Endothelial cell of hepatic sinusoid (primary cell): ENCODE measurements around the gene LTB4R2.

Source experiments
- in situ Hi-C: cut with HindIII; loops from 2 replicates; pipeline ENCODE4 v1.10.0; 2017; ENCODE audit warnings: low sequenced_read_pairs

LTB4R2 gene

DNA sequence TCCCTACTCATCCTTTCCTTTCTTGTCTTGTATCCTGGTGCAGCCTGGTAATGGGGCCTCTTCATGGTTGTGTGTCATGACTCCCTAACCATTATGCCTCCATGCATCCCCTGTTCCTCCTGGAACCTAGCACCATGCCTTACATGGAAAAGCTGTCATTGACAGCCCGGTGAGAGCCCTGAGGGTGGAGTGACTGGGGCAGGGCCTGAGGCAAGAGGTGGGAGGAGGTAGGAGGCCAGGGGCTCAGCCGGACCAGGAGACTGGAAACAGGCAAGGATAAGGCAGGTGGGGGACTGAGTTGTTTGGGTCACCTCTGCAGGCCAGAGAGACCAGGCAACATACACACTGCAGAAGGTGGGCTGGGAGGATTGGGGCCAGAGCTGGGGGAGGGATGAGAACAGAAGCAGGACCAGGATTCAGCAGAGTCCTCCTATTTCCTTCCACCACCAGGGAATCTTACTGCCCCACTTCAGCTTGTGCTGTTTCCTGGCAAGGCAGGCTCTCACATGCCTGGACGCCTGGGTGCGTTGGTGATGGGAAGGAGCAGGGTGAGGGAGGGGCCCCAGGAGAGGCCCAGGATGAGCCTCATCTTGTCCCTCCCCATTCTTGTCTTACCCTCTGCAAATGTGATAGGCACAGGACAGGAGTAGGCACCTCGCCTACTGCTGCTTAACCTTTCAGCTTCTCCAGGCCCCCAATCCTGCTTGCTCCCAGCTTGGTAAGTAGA is at the start of gene LTB4R2:
LTB4R2 (plus strand) TSS at position 603 of the 727 bp plus-strand sequence. CDS start 525 bp downstream, outside the sequence.
- in situ Hi-C loops, result no loop called here

GRCh38 chr14:24260780-24261157 is 49.2 kb upstream of the LTB4R2 start:
- in situ Hi-C loops, result loop anchor here (5.0 kb wide), 1 partner anchor 37 kb away; the partner anchor contains the start of genes DHRS1 and NOP9

- in situ Hi-C loops, result loop anchor here (5.0 kb wide), 1 partner anchor 36 kb away; the partner anchor contains the start of genes DHRS1 and NOP9
These were observed 48.5 kb upstream of the LTB4R2 start for GRCh38 chr14:24261256-24261968.

DNA sequence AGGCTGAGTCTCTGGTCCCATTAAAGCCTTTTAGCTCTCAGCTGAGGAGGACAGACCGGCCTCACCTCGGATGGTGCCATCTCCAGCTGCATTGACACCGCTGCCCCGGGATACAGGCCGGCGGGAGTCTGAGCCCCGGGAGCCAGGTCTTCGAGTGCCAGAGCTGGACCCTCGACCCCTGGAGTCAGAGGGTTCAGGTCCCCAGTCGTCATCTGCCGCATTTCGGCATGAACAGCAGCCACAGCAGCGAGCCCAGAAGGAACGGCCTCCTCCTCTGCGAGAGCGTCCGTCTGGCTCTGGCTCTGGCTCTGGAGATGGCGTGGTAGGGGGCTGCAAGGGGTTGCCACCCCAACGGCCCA is 48.0 kb upstream of the LTB4R2 start:
- in situ Hi-C loops, result loop anchor here (5.0 kb wide), 1 partner anchor 35 kb away; the partner anchor contains the start of genes DHRS1 and NOP9

DNA sequence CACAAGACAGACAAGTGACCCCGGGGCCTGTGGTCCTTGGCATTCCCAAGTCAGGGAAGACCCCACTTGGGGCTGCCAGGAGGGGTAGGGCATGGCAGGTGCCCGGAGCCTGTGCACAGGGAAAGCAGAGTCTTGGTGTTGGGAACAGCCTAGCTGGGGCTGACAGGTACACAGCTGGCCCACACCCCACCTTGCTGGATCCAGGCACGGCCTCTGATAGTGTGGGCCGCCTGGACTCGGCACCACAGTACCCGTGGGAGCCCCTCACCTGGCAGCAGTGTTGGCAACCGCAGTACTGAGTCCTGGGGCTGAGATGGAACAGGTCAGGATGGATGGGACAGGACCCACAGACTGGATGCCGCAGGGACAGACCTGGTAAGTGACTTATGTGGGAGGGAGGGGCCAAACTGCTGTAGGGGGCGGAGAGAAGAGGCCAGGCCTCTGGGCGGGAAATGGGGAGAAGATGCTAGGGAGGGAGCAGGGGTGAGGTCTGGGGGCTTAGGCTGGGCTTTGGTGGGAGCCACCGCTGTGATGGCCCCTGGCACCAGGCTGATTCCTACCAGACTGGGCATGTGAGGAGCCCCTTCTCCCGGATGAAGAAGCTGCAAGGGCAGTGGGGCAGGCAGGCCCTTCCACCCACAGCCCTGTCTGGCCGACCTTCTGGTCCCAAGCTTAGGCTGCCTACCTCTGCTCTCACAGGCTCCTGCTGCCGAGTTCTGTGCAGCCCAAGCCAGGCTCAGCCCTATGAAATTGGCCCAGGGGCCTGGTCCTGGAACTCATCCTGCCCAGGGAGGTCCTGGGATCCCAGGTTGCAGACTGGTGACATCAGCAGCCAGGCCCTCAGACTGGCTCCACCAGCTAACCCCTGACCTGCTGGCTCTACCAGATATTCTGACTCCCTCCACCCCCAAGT is 46.9 kb upstream of the LTB4R2 start, which contains the start of gene TGM1:
TGM1 (minus strand) TSS at position 357 of the 913 bp plus-strand sequence. CDS start 825 bp downstream, outside the sequence.
- in situ Hi-C loops, result loop anchor here (5.0 kb wide), 1 partner anchor 34 kb away; the partner anchor contains the start of genes DHRS1 and NOP9

- in situ Hi-C loops, result loop anchor here (5.0 kb wide), 1 partner anchor 33 kb away; the partner anchor contains the start of genes DHRS1 and NOP9
These were observed 46.1 kb upstream of the LTB4R2 start for GRCh38 chr14:24263848-24264247.

GRCh38 chr14:24264298-24264697 is 45.6 kb upstream of the LTB4R2 start:
- in situ Hi-C loops, result loop anchor here (5.0 kb wide), 1 partner anchor 33 kb away; the partner anchor contains the start of genes DHRS1 and NOP9

- in situ Hi-C loops, result loop anchor here (5.0 kb wide), 1 partner anchor 59 kb away; the partner anchor contains the start of gene TSSK4
These were observed 43.3 kb upstream of the LTB4R2 start for GRCh38 chr14:24266344-24267244.

DNA sequence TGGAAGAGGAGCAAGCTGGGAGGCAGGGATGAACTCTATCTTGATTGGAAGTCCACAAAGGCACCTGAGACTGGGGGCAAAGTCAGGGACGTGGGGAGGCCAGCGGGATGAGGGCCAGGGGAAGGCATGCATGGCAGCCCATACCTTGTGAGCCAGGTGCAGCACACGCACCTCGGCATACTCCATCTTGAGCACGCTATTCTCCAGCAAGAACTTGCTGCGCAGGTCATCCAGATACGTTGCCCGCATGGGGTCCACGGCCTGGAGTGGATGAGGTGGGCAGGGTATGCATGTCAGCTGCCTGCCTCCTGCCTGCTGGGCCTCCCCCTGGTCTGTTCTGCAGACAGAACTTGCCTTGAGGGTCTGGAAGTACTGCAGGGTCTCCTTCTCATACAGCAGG is 42.4 kb upstream of the LTB4R2 start:
- in situ Hi-C loops, result loop anchor here (5.0 kb wide), 1 partner anchor 60 kb away; the partner anchor contains the start of gene TSSK4

- in situ Hi-C loops, result loop anchor here (5.0 kb wide), 1 partner anchor 61 kb away; the partner anchor contains the start of gene TSSK4
These were observed 41.7 kb upstream of the LTB4R2 start for GRCh38 chr14:24268225-24268624.

- in situ Hi-C loops, result loop anchor here (5.0 kb wide), 1 partner anchor 62 kb away; the partner anchor contains the start of gene TSSK4
These were observed 40.6 kb upstream of the LTB4R2 start for GRCh38 chr14:24269368-24269767.

- in situ Hi-C loops, result loop anchor here (5.0 kb wide), 1 partner anchor 63 kb away; the partner anchor contains the start of gene TSSK4
These were observed 39.9 kb upstream of the LTB4R2 start for GRCh38 chr14:24269910-24270536.

DNA sequence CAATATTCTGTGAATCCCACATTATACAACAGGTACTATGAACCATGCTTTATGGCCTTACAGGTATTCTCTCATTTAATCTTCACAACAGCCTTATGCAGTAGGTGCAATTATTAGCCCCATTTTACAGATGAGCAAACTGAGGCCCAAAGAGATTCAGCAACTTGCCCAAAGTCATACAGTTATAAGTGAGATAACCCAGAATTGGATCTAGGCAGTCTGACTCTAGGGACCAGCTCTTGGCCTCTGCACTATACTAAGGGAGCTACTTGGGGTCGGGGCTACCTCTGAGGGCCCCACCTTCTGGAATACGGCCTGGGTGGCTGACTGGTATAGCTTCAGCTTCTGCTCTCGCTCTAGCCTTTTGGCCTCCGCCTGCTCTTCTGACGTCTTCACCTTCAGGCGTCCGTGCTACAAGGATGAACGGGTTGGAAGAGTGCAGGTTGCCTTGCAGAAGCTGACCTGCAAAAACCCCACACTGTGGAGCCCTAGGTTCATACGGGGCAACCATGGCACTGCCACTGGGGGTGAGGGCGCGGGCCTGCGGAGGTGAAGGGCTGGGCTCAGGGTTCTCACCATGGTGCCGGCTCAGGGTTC is 39.3 kb upstream of the LTB4R2 start:
- in situ Hi-C loops, result no loop called here

- in situ Hi-C loops, result no loop called here
These were observed 38.7 kb upstream of the LTB4R2 start, which contains the start of gene RABGGTA for GRCh38 chr14:24271134-24271833. TSS of gene RABGGTA (minus strand) at chr14:24271597. CDS start at chr14:24271115, 482 bp downstream.

GRCh38 chr14:24271834-24272263 is 38.1 kb upstream of the LTB4R2 start:
- in situ Hi-C loops, result no loop called here

GRCh38 chr14:24272467-24272866 is 37.5 kb upstream of the LTB4R2 start:
- in situ Hi-C loops, result no loop called here

- in situ Hi-C loops, result no loop called here
These were observed 36.4 kb upstream of the LTB4R2 start for GRCh38 chr14:24273422-24273998.
